Tibial nerve (tissue), 4 donors: ENCODE data around the gene CCBE1.

Source experiments
- EP300 ChIP-seq, 2 donors: sonication (generic); formaldehyde crosslinking; IDR thresholded peaks; one replicate each; pipeline ENCODE4 v1.6.1; 2017; ENCODE audit warnings: antibody characterized with exemption in 2 of 2, mild to moderate bottlenecking in 1 of 2
- POLR2A ChIP-seq, 2 donors: fragments of 450-650 bp; IDR thresholded peaks; one replicate each; pipeline ENCODE4 v1.6.1; 2017; ENCODE audit warnings: antibody characterized with exemption in 2 of 2, mild to moderate bottlenecking in 2 of 2, moderate library complexity in 2 of 2
- TF ChIP-seq, protein P1 (sequence below), 5 experiments: fragments of 200-600 bp in 3 of 5; fragments of 450-650 bp in 2 of 5; sonication (generic) in 3 of 5; IDR thresholded peaks; one replicate each; pipeline ENCODE4 v1.5.1; 2016 to 2019; ENCODE audit warnings: antibody characterized with exemption in 5 of 5, mild to moderate bottlenecking in 3 of 5, moderate library complexity in 2 of 5

DNA sequence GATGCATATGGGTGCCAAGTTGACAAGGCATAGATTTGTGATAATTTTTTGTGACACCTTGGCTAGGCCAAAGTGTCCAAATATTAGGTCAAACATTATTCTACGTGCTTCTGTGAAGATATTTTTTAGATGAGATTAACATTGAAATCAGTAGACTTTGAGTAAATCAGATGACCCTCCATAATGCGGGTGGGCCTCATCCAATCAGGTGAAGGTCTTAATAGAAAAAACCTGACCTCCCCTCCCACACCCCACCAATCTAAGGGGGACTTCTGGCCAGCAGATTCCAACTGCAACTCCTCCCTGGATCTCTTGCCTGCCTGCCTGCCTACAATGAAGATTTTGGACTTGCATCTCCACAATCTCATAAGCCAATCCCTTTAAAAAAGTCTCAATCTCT is 219.4 kb downstream of the CCBE1 start:
- TF ChIP-seq, protein P1, sequence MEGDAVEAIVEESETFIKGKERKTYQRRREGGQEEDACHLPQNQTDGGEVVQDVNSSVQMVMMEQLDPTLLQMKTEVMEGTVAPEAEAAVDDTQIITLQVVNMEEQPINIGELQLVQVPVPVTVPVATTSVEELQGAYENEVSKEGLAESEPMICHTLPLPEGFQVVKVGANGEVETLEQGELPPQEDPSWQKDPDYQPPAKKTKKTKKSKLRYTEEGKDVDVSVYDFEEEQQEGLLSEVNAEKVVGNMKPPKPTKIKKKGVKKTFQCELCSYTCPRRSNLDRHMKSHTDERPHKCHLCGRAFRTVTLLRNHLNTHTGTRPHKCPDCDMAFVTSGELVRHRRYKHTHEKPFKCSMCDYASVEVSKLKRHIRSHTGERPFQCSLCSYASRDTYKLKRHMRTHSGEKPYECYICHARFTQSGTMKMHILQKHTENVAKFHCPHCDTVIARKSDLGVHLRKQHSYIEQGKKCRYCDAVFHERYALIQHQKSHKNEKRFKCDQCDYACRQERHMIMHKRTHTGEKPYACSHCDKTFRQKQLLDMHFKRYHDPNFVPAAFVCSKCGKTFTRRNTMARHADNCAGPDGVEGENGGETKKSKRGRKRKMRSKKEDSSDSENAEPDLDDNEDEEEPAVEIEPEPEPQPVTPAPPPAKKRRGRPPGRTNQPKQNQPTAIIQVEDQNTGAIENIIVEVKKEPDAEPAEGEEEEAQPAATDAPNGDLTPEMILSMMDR (IDR thresholded peaks at IDR 0.05) = no peak
- TF ChIP-seq POLR2A (IDR thresholded peaks at IDR 0.05) (no peak), EP300 (IDR thresholded peaks at IDR 0.05) (no peak)
